C4-2B (cell line): ENCODE results near the gene MRPL57.
"Not testable (repeated sequence)": the region's sequence is repeated elsewhere in the genome, so short reads cannot be mapped to it uniquely, and the experiment has no call there.

ENCODE experiments used
- H3K27ac ChIP-seq: fragments of 450-650 bp; 2 replicates; pipeline ENCODE4 v1.5.1; 2017
- CTCF ChIP-seq: fragments of 450-650 bp; conservative IDR thresholded peaks from 2 replicates; pipeline ENCODE4 v1.5.1; 2017; ENCODE audit warnings: mild to moderate bottlenecking
- ZFX ChIP-seq: fragments of 450-650 bp; IDR thresholded peaks from 2 replicates; pipeline ENCODE4 v1.6.1; 2017

The MRPL57 gene

GRCh38 chr13:21142766-21143165 is 33.7 kb upstream of the MRPL57 start:
- H3K27ac ChIP-seq, result no peak overlapping the region
- no peak for TF ChIP-seq CTCF

- TF ChIP-seq ZFX (no peak), CTCF (no peak)
- H3K27ac ChIP-seq, result no peak overlapping the region
Measured at GRCh38 chr13:21147827-21148226, 28.6 kb upstream of the MRPL57 start.

GRCh38 chr13:21148557-21149258 is 27.8 kb upstream of the MRPL57 start:
- H3K27ac ChIP-seq, result no peak overlapping the region
- no peak for TF ChIP-seq ZFX
- TF ChIP-seq CTCF, result no peak

GRCh38 chr13:21149568-21149967 is 26.9 kb upstream of the MRPL57 start:
- H3K27ac ChIP-seq, result no peak overlapping the region

GRCh38 chr13:21150013-21150412 is 26.4 kb upstream of the MRPL57 start:
- no peak for TF ChIP-seq ZFX
- H3K27ac ChIP-seq, result no peak overlapping the region

More at GRCh38 chr13:21149568-21149967, 26.9 kb upstream of the MRPL57 start:
- TF ChIP-seq CTCF (no peak), ZFX (no peak)

GRCh38 chr13:21152251-21152899 is 24.1 kb upstream of the MRPL57 start:
- no peak for TF ChIP-seq ZFX
- TF ChIP-seq CTCF, result no peak
- H3K27ac ChIP-seq, result no peak overlapping the region

GRCh38 chr13:21164631-21165030 is 11.8 kb upstream of the MRPL57 start:
- no peak for TF ChIP-seq CTCF
- TF ChIP-seq ZFX, result no peak
- H3K27ac ChIP-seq, result no peak overlapping the region

GRCh38 chr13:21165606-21166005 is 10.9 kb upstream of the MRPL57 start:
- H3K27ac ChIP-seq, result not testable (repeated sequence)
